GM21786 (cell line): ENCODE measurements around the gene SIVA1.
"Not testable (repeated sequence)": the region's sequence is repeated elsewhere in the genome, so short reads cannot be mapped to it uniquely, and the experiment has no call there.

Source experiments
- ATAC-seq: cut with Tn5 transposase; IDR thresholded peaks from one replicate; pipeline ENCODE4 v1.9.1; 2021; ENCODE audit not compliant: unreplicated experiment

Gene SIVA1

GRCh38 chr14:104719343-104719742 is 33.6 kb upstream of the SIVA1 start:
- no peak for ATAC-seq

GRCh38 chr14:104721505-104722431 is 31.2 kb upstream of the SIVA1 start:
- ATAC-seq = no peak

- no peak for ATAC-seq
These were observed 29.9 kb upstream of the SIVA1 start for GRCh38 chr14:104722938-104723650.

- peak; percentile 57 for ATAC-seq
These were observed 29.1 kb upstream of the SIVA1 start, which contains the start of gene ADSS1 for GRCh38 chr14:104723651-104724406. Gene ADSS1, plus strand, starts transcription at chr14:104724229. Its CDS starts 42 bp downstream, at chr14:104724271.

- ATAC-seq = no peak
These were observed 28.5 kb upstream of the SIVA1 start for GRCh38 chr14:104724407-104724980.

- ATAC-seq = no peak
These were observed 27.8 kb upstream of the SIVA1 start for GRCh38 chr14:104724981-104725771.

- no peak for ATAC-seq
These were observed 27.0 kb upstream of the SIVA1 start for GRCh38 chr14:104725772-104726548.

GRCh38 chr14:104726600-104727451 is 26.1 kb upstream of the SIVA1 start:
- no peak for ATAC-seq

- no peak for ATAC-seq
These were observed 24.3 kb upstream of the SIVA1 start for GRCh38 chr14:104728631-104729030.

- ATAC-seq = not testable (repeated sequence)
These were observed 23.6 kb upstream of the SIVA1 start for GRCh38 chr14:104729176-104729834.

- no peak for ATAC-seq
These were observed 23.1 kb upstream of the SIVA1 start for GRCh38 chr14:104729835-104730181.

- ATAC-seq = no peak
These were observed 22.5 kb upstream of the SIVA1 start for GRCh38 chr14:104730487-104730886.

- no peak for ATAC-seq
These were observed 21.3 kb upstream of the SIVA1 start for GRCh38 chr14:104731320-104732294.

- no peak for ATAC-seq
These were observed 20.6 kb upstream of the SIVA1 start for GRCh38 chr14:104732355-104732804.

GRCh38 chr14:104732931-104733681 is 19.8 kb upstream of the SIVA1 start:
- no peak for ATAC-seq

- no peak for ATAC-seq
These were observed 18.8 kb upstream of the SIVA1 start for GRCh38 chr14:104734051-104734587.
